ENCODE results near the gene CA6.
"Not testable (repeated sequence)": the region's sequence is repeated elsewhere in the genome, so short reads cannot be mapped to it uniquely, and the experiment has no call there.

Gene CA6

GRCh38 chr1:8969937-8970336 is 24.3 kb downstream of the CA6 start:
- DNase-seq (ENCODE audit: low read depth, low spot score): no peak

- DNase-seq (ENCODE audit: low read depth, low spot score): no peak
These were observed 25.2 kb downstream of the CA6 start for GRCh38 chr1:8970870-8971337.

- no peak for DNase-seq (ENCODE audit: low read depth, low spot score)
These were observed 28.9 kb downstream of the CA6 start for GRCh38 chr1:8974551-8974950.

GRCh38 chr1:8976338-8976737 is 30.7 kb downstream of the CA6 start:
- DNase-seq (ENCODE audit: low read depth, low spot score): no peak

- no peak for DNase-seq (ENCODE audit: low read depth, low spot score)
These were observed 31.3 kb downstream of the CA6 start for GRCh38 chr1:8976896-8977450.

- no peak for DNase-seq (ENCODE audit: low read depth, low spot score)
These were observed 35.0 kb downstream of the CA6 start for GRCh38 chr1:8980656-8981055.

DNA sequence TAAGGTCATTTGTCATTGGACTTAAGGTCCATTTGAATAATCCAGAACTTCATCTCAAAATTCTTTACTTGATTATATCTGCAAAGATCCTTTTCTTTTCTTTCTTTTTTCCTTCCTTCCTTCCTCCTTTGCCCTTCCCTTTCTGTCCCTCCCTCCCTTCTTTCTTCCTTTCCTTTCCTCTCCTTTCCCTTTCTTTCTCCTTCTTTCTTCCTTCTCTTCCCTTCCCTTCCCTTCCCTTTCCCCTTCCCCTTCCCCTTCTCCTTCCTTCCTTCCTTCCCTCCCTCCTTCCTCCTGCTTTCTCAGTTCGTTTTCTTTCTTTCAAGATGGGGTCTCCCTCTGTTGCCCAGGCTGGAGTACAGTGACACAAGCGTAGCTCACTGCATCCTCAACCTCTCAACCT is 35.5 kb downstream of the CA6 start:
- DNase-seq (ENCODE audit: low read depth, low spot score): no peak

- no peak for DNase-seq (ENCODE audit: low read depth, low spot score)
These were observed 38.5 kb downstream of the CA6 start for GRCh38 chr1:8984203-8984602.

DNA sequence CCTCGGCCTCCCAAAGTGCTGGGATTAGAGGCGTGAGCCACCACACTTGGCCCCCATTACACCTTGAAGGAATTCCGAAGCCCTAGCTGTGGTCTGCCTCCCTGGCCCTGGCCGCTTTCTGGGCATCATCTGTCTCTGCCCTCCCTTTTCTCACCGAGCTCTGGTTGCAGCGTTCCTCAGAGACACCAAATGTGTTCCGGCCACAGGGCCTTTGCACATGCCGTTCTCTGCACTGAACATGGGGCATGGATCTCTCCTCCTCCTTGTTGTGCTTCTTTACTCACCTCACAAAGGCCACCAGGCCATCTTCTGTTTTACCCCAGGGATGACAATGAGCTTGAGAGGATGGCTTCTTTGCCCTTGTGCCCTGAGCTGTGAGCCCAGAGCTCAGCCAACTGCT is 39.3 kb downstream of the CA6 start:
- DNase-seq (ENCODE audit: low read depth, low spot score): no peak

GRCh38 chr1:8985915-8986813 is 40.5 kb downstream of the CA6 start:
- DNase-seq (ENCODE audit: low read depth, low spot score): peak; percentile 52

GRCh38 chr1:8986814-8987190 is 41.1 kb downstream of the CA6 start:
- no peak for DNase-seq (ENCODE audit: low read depth, low spot score)

- DNase-seq (ENCODE audit: low read depth, low spot score): peak; percentile 83
These were observed 42.4 kb downstream of the CA6 start for GRCh38 chr1:8987881-8988617.

DNA sequence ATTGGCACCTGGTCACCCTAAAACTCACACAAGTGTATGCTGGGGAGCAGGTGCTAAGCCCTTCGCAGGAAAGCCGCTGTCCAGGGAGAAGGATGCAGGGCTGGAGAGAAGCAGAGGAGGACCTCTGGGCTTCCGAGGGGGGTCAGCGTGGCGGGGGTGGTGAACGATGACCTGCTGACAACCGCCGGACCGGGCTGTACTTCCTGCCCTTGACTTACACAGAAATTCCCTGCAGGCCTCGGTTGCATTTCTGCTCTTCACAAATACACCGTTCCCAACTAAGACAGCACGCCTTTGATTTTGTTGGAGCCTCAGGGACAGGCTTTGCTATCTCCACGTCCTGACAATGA is 42.9 kb downstream of the CA6 start:
- no peak for DNase-seq (ENCODE audit: low read depth, low spot score)

- no peak for DNase-seq (ENCODE audit: low read depth, low spot score)
These were observed 43.4 kb downstream of the CA6 start for GRCh38 chr1:8989061-8989460.

DNA sequence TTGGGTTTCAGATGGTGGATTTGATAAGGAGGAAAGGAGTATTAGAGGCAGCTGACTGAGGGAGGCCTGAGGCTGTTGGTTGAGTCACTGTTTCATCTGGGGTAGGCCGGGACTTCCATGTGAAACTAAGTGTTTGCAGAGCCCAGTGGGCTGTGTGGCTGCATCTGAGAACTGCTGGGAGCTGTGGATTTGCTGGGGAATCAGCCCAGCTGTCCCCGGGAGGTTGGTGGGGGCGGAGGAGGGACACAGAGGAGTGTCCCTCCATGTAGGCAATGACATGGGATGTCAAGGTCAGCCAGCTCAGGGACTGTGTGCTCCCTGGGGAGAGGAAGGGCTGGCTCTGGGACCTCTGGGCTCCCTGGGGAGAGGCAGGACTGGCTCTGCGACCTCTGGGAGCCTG is 44.2 kb downstream of the CA6 start:
- DNase-seq (ENCODE audit: low read depth, low spot score): no peak

DNA sequence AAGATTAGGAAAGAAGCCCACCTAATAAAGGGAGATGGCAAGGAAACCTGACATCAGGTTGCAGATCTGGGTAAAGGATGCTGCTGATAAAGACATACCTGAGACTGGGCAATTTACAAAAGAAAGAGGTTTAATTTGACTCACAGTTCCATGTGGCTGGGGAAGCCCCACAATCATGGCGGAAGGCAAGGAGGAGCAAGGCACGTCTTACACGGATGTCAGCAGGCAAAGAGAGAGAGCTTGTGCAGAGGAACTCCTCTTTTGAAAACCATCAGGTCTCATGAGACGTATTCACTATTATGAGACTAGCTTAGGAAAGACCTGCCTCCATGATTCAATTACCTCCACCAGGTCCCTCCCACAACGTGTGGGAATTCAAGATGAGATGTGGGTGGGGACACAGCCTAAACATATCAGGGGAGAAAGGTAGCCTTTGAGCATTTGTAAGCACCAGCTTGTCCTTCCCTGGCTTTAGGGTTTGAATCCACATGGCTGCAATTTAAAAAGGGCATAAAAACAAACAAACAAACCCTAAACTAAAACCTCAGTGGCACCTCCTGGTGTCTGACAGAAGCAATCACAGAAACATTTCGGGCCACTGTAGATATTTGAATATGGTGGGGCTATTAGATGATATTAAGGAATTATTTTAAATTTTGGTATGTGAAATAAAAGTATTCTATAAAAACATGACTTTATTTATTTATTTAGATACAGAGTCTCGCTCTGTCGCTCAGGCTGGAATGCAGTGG is 47.4 kb downstream of the CA6 start:
- DNase-seq (ENCODE audit: low read depth, low spot score): no peak

GRCh38 chr1:8993962-8994675 is 48.5 kb downstream of the CA6 start:
- not testable (repeated sequence) for DNase-seq (ENCODE audit: low read depth, low spot score)

DNA sequence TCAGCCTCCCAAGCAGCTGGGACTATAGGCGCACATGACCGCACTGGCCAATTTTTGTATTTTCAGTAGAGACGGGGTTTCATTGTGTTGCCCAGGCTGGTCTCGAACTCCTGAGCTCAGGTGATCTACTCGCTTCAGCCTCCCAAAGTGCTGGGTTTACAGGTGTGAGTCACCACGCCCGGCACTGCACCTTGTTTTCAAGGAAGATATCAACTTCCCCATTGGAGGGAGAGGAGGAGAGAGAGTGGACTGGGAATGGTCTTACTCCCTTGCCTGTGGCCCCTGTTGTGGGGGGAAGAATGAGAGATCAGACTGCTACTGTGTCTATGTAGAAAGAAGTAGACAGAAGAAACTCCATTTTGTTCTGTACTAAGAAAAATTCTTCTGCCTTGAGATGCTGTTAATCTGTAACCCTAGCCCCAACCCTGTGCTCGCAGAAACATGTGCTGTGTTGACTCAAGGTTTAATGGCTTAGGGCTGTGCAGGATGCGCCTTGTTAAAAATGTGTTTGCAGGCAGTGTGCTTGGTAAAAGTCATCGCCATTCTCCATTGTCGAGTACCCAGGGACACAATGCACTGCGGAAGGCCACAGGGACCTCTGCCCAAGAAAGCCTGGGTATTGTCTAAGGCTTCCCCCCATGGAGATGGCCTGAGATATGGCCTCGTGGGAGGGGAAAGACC is 56.0 kb downstream of the CA6 start:
- DNase-seq (ENCODE audit: low read depth, low spot score): not testable (repeated sequence)

DNA sequence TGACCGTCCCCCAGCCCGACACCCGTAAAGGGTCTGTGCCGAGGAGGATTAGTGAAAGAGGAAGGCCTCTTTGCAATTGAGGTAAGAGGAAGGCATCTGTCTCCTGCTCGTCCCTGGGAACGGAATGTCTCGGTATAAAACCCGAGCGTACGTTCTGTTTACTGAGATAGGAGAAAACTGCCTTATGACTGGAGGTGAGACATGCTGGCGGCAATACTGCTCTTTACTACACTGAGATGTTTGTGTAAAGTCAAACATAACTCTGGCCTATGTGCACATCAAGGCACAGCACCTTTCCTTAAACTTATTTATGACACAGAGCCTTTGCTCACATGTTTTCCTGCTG is 56.5 kb downstream of the CA6 start:
- DNase-seq (ENCODE audit: low read depth, low spot score): not testable (repeated sequence)

DNA sequence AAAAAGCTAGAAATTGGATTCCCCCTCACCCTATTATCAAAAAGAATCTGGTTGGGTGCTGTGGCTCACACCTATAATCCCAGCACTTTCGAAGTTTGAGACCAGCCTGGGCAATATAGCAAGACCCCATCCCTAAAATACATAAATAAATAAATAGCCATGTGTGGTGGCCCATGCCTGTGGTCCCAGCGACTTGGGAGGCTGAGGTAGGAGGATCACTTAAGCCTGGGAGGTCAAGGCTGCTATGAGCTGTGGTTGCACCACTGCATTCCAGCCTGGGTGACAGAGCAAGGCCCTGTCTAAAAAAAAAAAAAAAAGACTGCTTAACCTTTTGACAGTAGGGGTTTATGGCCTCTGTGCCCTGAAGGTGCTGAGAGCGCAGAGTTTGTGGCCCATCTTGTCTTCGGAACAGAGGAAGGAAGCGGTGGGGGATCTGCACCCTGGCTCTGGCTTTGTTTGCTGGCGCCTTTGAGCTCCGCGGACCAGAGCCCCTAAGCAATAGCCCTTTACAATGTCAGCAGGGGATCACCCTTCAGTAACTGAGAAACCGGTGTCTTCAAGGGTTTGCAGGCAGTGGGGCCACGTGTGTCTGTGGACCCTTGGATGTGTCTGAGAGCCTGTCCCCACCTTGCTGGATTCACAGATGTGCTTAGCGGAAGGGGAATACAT is 58.5 kb downstream of the CA6 start:
- DNase-seq (ENCODE audit: low read depth, low spot score): peak; percentile 74
